ENCODE measurements around the gene ELOVL1. TPM values are rescaled to one million over a fixed set of nuclear protein-coding genes. Genes with fewer than 3 reads are reported as not detected.
"Not testable (repeated sequence)": the region's sequence is repeated elsewhere in the genome, so short reads cannot be mapped to it uniquely, and the experiment has no call there.

Gene ELOVL1
- total RNA-seq: 100 and 143 TPM in 2 replicates

GRCh38 chr1:43367904-43368645 lies at the start of gene ELOVL1:
TSS of gene ELOVL1 (minus strand) at chr1:43368011. CDS start at chr1:43365609, 2,402 bp downstream.
- H3K4me3 ChIP-seq (ENCODE audit: low read depth, low read length): peak within 1 kb of the TSS; percentile 94
- no peak for DNase-seq (ENCODE audit: low read depth)
- TF ChIP-seq, protein P1, sequence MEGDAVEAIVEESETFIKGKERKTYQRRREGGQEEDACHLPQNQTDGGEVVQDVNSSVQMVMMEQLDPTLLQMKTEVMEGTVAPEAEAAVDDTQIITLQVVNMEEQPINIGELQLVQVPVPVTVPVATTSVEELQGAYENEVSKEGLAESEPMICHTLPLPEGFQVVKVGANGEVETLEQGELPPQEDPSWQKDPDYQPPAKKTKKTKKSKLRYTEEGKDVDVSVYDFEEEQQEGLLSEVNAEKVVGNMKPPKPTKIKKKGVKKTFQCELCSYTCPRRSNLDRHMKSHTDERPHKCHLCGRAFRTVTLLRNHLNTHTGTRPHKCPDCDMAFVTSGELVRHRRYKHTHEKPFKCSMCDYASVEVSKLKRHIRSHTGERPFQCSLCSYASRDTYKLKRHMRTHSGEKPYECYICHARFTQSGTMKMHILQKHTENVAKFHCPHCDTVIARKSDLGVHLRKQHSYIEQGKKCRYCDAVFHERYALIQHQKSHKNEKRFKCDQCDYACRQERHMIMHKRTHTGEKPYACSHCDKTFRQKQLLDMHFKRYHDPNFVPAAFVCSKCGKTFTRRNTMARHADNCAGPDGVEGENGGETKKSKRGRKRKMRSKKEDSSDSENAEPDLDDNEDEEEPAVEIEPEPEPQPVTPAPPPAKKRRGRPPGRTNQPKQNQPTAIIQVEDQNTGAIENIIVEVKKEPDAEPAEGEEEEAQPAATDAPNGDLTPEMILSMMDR (conservative IDR thresholded peaks at IDR 0.05; ENCODE audit: low read depth, low read length): peak; percentile 25

GRCh38 chr1:43415901-43416300 lies 48.1 kb upstream of the ELOVL1 start:
- H3K4me3 ChIP-seq (ENCODE audit: low read depth, low read length): no peak overlapping the region
- TF ChIP-seq, protein P1 (conservative IDR thresholded peaks at IDR 0.05; ENCODE audit: low read depth, low read length): no peak
- no peak for DNase-seq (ENCODE audit: low read depth)

GRCh38 chr1:43414634-43415223 lies 46.9 kb upstream of the ELOVL1 start:
- TF ChIP-seq, protein P1 (conservative IDR thresholded peaks at IDR 0.05; ENCODE audit: low read depth, low read length): peak; percentile 69
- H3K4me3 ChIP-seq (ENCODE audit: low read depth, low read length): no peak overlapping the region
- DNase-seq (ENCODE audit: low read depth): no peak

GRCh38 chr1:43413426-43413825 lies 45.6 kb upstream of the ELOVL1 start:
- not testable (repeated sequence) for H3K4me3 ChIP-seq (ENCODE audit: low read depth, low read length); DNase-seq (ENCODE audit: low read depth)

DNA sequence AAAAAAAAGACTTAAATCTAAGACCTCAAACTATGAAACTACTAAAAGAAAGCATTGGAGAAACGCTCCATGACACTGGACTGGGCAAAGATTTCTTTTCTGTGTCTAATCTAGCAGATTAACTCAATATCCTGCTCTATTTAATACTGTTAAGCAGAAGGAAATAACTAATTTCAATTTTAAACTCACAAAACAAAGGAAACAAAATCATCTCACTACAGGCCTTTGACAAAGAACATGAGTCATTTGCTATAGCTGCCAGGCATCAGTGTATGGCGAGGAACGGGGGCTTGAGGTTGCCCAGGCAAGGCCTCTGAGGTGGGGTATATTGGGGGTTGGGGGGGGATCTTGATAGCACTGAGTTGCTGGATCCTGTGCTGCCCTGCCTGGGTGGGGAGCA lies 42.8 kb upstream of the ELOVL1 start:
- no peak overlapping the region for H3K4me3 ChIP-seq (ENCODE audit: low read depth, low read length)
- TF ChIP-seq, protein P1 (conservative IDR thresholded peaks at IDR 0.05; ENCODE audit: low read depth, low read length): no peak
- DNase-seq (ENCODE audit: low read depth): no peak

- TF ChIP-seq, protein P1 (conservative IDR thresholded peaks at IDR 0.05; ENCODE audit: low read depth, low read length): no peak
- no peak for DNase-seq (ENCODE audit: low read depth)
- H3K4me3 ChIP-seq (ENCODE audit: low read depth, low read length): no peak overlapping the region
Measured at GRCh38 chr1:43405876-43406234, 38.0 kb upstream of the ELOVL1 start.

GRCh38 chr1:43405219-43405875 lies 37.5 kb upstream of the ELOVL1 start:
- TF ChIP-seq, protein P1 (conservative IDR thresholded peaks at IDR 0.05; ENCODE audit: low read depth, low read length): no peak
- no peak overlapping the region for H3K4me3 ChIP-seq (ENCODE audit: low read depth, low read length)
- no peak for DNase-seq (ENCODE audit: low read depth)

Data from epithelial cell of proximal tubule (primary cell).